ENCODE results near the gene MCUB.
"Not testable (repeated sequence)": the region's sequence is repeated elsewhere in the genome, so short reads cannot be mapped to it uniquely, and the experiment has no call there.

Gene MCUB

DNA sequence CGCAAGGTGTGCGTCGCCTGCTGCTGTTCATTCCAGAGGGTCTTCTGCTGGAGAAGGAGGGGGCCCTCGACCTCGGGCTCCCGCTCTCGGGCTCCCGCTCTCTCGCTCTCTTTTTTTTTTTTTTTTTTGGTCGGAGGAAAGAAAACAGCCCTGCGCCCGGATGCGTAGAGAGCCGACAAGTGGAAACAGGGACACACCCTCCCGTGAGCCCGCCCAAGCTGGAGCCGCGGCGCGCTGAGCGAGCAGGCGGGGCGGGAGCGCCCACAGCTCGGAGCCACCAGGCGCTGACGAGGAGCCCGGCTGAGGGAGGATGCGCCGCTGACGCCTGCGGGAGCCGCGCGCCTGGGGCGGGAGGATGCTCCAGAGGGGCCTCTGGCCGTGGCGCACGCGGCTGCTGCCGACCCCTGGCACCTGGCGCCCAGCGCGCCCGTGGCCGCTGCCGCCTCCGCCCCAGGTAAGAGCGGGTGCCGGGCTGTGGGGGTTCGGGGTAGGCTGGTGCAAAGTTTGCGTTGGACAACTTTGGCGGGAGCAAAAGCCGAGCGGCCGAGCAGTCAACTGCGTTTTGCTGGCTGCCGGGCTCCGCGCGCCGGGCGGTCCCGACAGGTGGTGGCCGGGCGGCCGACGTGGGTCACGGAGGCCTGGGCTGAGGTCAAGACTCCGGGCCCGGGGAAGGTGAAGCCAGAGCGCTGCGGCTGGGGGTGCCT lies at the start of gene MCUB:
Gene MCUB, plus strand, starts transcription at position 264 of the 704 bp plus-strand sequence. Its CDS starts 92 bp downstream, at position 356.
- intact Hi-C loops (cut with DNase I): loop anchor here (10.0 kb wide), 1 partner anchor 125 kb away; the partner anchor contains the start of gene SEC24B
- DNase-seq: peak; percentile 30 to 92 (median 79)

- intact Hi-C loops (cut with DNase I): no loop called here
- no peak for DNase-seq
These were observed 49.4 kb upstream of the MCUB start for GRCh38 chr4:109510687-109511086.

GRCh38 chr4:109511414-109511813 lies 48.6 kb upstream of the MCUB start:
- no peak for DNase-seq

GRCh38 chr4:109513368-109513767 lies 46.7 kb upstream of the MCUB start:
- intact Hi-C loops (cut with DNase I); DNase-seq: not testable (repeated sequence)

More at GRCh38 chr4:109511414-109511813, 48.6 kb upstream of the MCUB start:
- intact Hi-C loops (cut with DNase I): no loop called here

GRCh38 chr4:109532182-109532581 lies 27.9 kb upstream of the MCUB start:
- intact Hi-C loops (cut with DNase I): no loop called here
- DNase-seq: no peak

DNA sequence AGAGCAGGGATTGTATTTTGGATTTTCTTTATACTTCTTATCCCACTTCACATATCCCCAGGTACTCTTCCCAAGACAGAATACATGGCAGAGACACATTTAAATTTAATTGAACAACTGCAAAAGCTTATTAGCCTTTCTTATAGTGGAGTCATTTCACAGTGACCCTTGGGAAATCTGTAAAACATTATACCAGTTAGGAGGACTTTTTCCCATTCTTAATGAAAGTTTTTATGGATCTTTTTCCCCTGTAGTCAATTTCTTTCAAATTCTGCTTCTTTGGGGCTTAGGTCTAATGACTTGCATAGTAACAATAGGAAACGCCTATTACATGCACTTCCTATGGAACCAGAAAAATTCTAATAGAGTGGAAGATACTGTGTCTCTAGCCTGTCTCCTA lies 14.6 kb upstream of the MCUB start:
- intact Hi-C loops (cut with DNase I): no loop called here
- no peak for DNase-seq

DNA sequence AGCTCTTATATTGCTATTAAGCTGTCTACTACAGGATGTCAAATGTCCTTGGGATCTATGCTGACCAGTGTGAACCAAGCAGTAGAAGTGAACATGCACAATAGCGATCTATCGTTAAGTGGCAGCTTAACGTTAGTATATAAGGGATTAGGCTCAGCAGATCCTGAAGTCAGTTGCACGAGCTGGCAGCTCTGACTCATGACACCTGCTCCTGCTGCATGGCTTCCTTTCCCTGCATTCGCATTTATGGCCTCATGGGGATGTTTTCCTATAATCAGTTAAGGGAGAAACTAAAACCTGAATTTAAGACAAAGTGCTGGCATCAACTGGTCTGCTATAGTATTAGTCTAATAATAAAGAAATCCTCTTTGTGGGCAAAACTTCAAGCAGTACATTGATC lies 12.7 kb upstream of the MCUB start:
- no peak for DNase-seq
- intact Hi-C loops (cut with DNase I): no loop called here

DNA sequence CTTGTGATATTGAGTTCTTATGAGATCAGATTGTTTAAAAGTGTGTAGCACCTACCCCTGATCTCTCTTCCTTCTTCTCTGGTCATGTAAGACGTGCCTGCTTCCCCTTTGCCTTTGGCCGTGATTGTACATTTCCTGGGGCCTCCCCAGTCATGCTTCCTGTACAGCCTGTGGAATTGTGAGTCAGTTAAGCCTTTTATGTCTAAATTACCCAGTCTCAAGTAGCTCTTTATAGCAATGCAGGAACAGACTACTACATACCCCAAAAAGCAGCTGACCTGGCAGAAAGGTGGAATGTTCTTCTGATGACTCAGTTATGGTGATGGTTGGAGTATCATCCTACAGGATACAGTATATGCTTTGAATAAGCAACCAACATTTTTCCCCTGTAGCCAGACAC lies 11.4 kb upstream of the MCUB start:
- peak in 1 of 42 donors; percentile 29 for DNase-seq
- intact Hi-C loops (cut with DNase I): no loop called here

DNA sequence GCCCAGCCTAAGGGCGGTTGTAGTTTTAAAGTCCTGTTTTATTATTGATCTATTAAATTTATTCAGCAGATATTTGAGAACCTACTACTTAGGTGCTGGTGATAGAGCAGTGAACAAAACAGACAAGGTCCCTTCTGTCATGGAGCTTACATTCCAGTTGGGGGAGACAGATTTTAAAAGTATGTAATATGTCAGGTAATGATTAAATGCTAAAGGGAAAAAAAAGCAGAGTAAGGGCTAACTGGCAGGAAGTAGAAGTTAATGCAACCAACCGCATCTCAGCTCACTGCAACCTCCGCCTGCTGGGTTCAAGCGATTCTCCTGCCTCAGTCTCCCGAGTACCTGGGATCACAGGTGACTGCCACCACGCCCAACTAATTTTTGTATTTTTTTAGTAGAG lies 7.8 kb upstream of the MCUB start:
- no peak for DNase-seq
- intact Hi-C loops (cut with DNase I): loop anchor here (10.0 kb wide), 1 partner anchor 117 kb away; the partner anchor contains the start of gene SEC24B

- intact Hi-C loops (cut with DNase I): loop anchor here (10.0 kb wide), 1 partner anchor 118 kb away; the partner anchor contains the start of gene SEC24B
- no peak for DNase-seq
These were observed 6.9 kb upstream of the MCUB start for GRCh38 chr4:109553130-109553529.

DNA sequence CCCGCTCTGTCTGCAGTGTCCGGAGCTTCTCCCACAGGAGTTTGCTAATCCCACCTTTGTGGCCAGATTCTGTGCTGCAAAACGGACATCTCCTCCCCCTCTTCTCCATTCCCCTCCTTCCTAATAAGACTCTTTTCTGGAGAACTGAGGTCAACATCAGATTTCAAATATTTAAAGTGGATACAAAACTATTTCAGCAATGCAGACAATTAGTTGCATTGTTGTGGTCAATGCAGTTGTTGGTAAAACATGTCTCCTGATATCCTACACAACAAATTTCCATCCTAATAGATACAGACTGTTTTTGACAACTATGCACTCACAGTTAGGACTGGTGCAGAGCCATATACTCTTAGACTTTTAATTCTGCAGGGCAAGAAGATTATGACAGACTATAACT lies 5.1 kb upstream of the MCUB start:
- intact Hi-C loops (cut with DNase I): loop anchor here (10.0 kb wide), 1 partner anchor 120 kb away; the partner anchor contains the start of gene SEC24B
- DNase-seq: no peak

- DNase-seq: no peak
- intact Hi-C loops (cut with DNase I): loop anchor here (10.0 kb wide), 1 partner anchor 123 kb away; the partner anchor contains the start of gene SEC24B
These were observed 2.6 kb upstream of the MCUB start for GRCh38 chr4:109557433-109557832.

- DNase-seq: not testable (repeated sequence)
- intact Hi-C loops (cut with DNase I): loop anchor here (10.0 kb wide), 1 partner anchor 123 kb away; the partner anchor contains the start of gene SEC24B
These were observed 2.0 kb upstream of the MCUB start for GRCh38 chr4:109558095-109558494.

- intact Hi-C loops (cut with DNase I): loop anchor here (10.0 kb wide), 1 partner anchor 125 kb away; the partner anchor contains the start of gene SEC24B
- peak in 20 of 42 donors; percentile 3 to 48 (median 16) for DNase-seq
These were observed 442 bp upstream of the MCUB start for GRCh38 chr4:109559625-109559982.

DNA sequence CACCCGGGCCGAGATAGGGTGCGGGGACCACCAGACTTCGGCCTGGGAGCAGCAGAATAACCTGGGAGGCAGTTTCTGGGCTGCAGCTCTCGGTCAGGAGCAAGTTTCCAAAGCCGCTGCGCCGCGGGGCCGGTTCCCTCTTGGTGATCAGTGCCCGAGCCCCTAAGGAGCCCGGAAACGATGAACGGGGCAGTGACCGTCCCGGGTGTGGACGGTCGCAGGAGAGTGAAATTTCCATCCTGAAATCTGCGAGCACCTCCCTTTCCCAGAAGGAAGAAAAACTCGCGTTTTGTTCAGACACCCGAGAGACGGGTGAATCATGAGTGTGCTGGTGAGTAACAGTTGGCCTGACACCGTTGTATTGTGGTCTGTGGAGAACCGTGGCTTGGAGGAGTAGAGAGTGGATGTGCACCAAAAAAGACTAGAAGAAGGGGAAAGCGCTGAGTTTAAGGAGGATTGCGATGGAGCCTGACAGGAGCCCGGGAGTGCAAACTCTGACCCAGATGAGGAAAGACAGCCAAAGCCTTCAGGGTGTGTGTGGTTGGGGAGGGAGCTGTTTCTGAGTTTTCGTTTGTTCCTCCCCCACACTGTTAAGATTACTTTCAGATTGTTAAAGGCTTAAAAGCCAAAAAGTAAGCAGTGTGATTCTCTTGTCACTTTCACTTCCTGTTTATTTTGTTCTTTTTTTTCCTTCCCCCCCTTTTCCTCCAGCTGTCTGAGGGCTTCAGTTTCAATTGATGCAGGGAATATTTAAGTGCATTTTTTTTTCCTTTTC lies 828 bp downstream of the MCUB start:
- intact Hi-C loops (cut with DNase I): no loop called here
- DNase-seq: peak in 34 of 42 donors; percentile 9 to 72 (median 26)

DNA sequence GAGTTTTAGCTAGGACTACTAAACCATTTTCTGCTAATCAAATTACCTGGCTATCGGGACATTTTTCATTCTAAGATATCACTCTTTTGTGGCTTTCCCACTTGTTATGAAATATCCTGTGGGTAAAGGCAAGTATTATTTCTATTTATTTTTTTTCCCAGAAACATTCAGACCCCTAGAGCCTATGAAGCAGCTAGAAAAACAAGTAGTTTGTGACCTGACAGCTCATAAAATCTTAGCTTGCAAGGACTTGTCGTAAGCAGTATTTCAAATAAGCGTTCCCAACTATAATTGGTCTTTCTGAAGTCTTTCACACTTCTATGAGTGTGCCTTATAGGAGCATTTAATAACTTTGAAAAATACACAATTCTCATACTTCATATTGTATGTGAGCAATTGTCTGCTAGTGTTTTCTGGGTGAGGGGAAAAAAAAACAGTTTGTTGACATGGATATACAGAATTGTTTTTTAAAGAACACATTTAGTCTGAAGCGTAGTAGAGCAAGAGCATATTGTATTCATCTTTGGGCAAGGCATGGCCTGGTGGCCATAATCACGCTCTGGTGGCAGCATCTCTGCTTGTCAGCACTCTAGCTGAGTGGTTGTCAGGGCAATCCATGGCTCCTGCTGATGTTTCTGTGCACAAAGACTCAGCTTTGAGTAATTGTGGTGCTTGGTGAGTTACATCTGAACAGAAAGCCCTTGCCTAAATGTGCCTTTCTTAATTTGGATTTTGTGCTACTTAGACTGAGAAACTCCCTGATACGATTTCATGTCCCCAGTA lies 2.6 kb downstream of the MCUB start:
- no peak for DNase-seq
- intact Hi-C loops (cut with DNase I): no loop called here

DNA sequence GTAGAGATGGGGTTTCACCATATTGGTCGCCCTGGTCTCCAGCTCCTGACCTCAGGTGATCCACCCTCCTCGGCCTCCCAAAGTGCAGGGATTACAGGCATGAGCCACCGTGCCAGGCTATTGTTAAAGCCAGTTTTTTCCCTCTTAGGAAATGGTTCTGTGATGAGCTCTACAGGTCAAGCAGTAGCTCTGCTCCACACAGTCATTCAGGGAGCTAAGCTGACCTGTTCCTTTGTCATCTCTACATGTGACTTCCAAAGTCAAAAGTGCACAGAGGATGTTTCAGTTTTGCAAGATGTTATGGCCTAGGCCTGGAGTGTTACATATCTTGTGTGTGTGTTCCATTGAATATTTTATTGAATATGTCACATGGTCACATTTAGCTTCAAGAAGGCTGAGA lies 11.4 kb downstream of the MCUB start:
- DNase-seq: no peak
- intact Hi-C loops (cut with DNase I): no loop called here

GRCh38 chr4:109572154-109572553 lies 12.1 kb downstream of the MCUB start:
- DNase-seq: no peak
- intact Hi-C loops (cut with DNase I): no loop called here

DNA sequence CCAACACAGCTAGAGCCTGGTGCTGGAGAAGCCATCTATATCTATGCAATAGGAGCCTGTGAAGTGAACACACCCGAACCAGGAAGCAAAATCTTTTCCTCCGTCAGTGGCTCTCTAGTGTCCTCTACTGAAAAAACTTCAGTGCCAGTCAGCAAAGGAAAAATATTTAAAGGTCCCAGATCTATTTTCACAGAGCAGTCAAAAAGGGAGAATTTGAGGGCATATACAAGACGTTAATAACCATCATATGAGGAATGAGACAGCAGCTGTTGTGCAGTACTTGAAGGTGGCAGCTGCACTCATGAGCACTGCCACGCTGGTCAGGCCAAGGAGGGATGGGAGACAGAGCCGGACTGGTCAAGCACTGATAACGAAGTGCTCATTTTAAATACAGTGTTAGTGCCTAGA lies 14.4 kb downstream of the MCUB start:
- intact Hi-C loops (cut with DNase I): no loop called here
- peak in 5 of 42 donors; percentile 3 to 42 (median 12) for DNase-seq

Measured in head of caudate nucleus (tissue), 42 donors.